GM12878 (cell line): Measurements from ENCODE around the gene CHDH. TPM values are rescaled to one million over a fixed set of nuclear protein-coding genes. Genes with fewer than 3 reads are reported as not detected.

ENCODE experiments used
- ATAC-seq: fragments of 200-7000 bp; cut with Tn5 transposase; 3 replicates; pipeline ENCODE4 v1.9.1; 2020; ENCODE audit warnings: mild to moderate bottlenecking, moderate library complexity
- BruUV-seq: library from RNA; stranded (reverse); fragments of 400-500 nt; replicated peaks from 2 replicates; lab custom pipeline; 2021; lab: Mats Ljungman, UMichigan
- CTCF ChIA-PET: fragments of 300-600 bp; sonication (Branson Sonifier 250); formaldehyde crosslinking; extraction: SDS; loops from one replicate; lab custom pipeline; 2021; ENCODE audit warnings: inconsistent platforms; lab: Yijun Ruan, JAX
- POLR2A ChIA-PET: fragments of 350-600 bp; formaldehyde crosslinking; extraction: SDS; loops from one replicate; lab custom pipeline; 2021; ENCODE audit warnings: inconsistent platforms; lab: Charles Lee
- RAD21 ChIA-PET: fragments of 300-600 bp; sonication (Branson Sonifier 250); formaldehyde crosslinking; loops from one replicate; lab custom pipeline; 2023; ENCODE audit warnings: antibody characterized with exemption; ENCODE audit not compliant: unreplicated experiment; lab: Charles Lee
- SMC1A ChIA-PET: fragments of 300-600 bp; sonication (Branson Sonifier 250); formaldehyde crosslinking; loops from one replicate; lab custom pipeline; 2023; ENCODE audit not compliant: unreplicated experiment, uncharacterized antibody; lab: Charles Lee
- DNase-seq: peaks from one replicate; pipeline ENCODE4 v3.0.0-alpha.2; 2011; ENCODE audit warnings: low read depth, low spot score
- FAIRE-seq: peaks from 3 replicates; lab custom pipeline; 2011; peaks lifted over from hg19 to GRCh38; lab: Jason Lieb, UNC
- H2AFZ ChIP-seq: 2 replicates; pipeline ENCODE4 v1.6.0; 2011; ENCODE audit warnings: low read depth, low read length, control low read depth; ENCODE audit not compliant: control insufficient read depth
- H3K27ac ChIP-seq: 2 replicates; pipeline ENCODE4 v1.5.1; 2011; ENCODE audit warnings: control low read depth; ENCODE audit not compliant: control insufficient read depth, insufficient read depth
- H3K27me3 ChIP-seq, 2 experiments: replicated peaks in 1 of 2; 2 replicates each; pipeline versions ENCODE4 v1.6.0 to v1.6.1; 2011; ENCODE audit warnings: low read length in 1 of 2; ENCODE audit not compliant: control insufficient read depth in 2 of 2, insufficient read depth in 2 of 2
- H3K36me3 ChIP-seq, 2 experiments: 2 replicates each; pipeline ENCODE4 v1.5.1; 2011; ENCODE audit warnings: low read length in 1 of 2; ENCODE audit not compliant: control insufficient read depth in 2 of 2, insufficient read depth in 2 of 2
- H3K4me1 ChIP-seq: 2 replicates; pipeline ENCODE4 v1.6.1; 2011; ENCODE audit warnings: mild to moderate bottlenecking, low read length, moderate library complexity, mixed read lengths; ENCODE audit not compliant: control insufficient read depth, insufficient read depth
- H3K4me2 ChIP-seq: 2 replicates; pipeline ENCODE4 v1.6.0; 2011; ENCODE audit warnings: control low read depth; ENCODE audit not compliant: control insufficient read depth, insufficient read depth
- H3K4me3 ChIP-seq: fragments of 200-600 bp; sonication (generic); 2 replicates; pipeline ENCODE4 v1.5.1; 2016
- H3K79me2 ChIP-seq: 2 replicates; pipeline ENCODE4 v1.6.0; 2011; ENCODE audit warnings: low read length; ENCODE audit not compliant: control insufficient read depth, insufficient read depth
- H3K9ac ChIP-seq: 2 replicates; pipeline ENCODE4 v1.8.0; 2011; ENCODE audit warnings: low read length, control low read depth, mixed read lengths; ENCODE audit not compliant: control insufficient read depth, insufficient read depth
- H3K9me3 ChIP-seq: replicated peaks from 3 replicates; pipeline ENCODE4 v1.5.1; 2011; ENCODE audit warnings: mild to moderate bottlenecking, low read length; ENCODE audit not compliant: control insufficient read depth, insufficient read depth
- H4K20me1 ChIP-seq: 2 replicates; pipeline ENCODE4 v1.6.0; 2011; ENCODE audit not compliant: control insufficient read depth, insufficient read depth
- CBX5 ChIP-seq: sonication (generic); IDR thresholded peaks from 2 replicates; pipeline ENCODE4 v1.6.1; 2016; ENCODE audit warnings: low read depth, moderate library complexity, mild to moderate bottlenecking, inconsistent platforms
- DPF2 ChIP-seq: fragments of 450-650 bp; IDR thresholded peaks from 2 replicates; pipeline ENCODE4 v1.6.1; 2017; ENCODE audit warnings: mild to moderate bottlenecking
- EP300 ChIP-seq, 2 experiments: fragments of 150-350 bp in 1 of 2; IDR thresholded peaks; 2 replicates each; pipeline ENCODE4 v1.6.1; 2011 to 2012; ENCODE audit warnings: low read depth in 2 of 2, low read length in 2 of 2, borderline replicate concordance in 1 of 2, improper control_type of control experiment in 1 of 2, inconsistent platforms in 1 of 2; ENCODE audit not compliant: control insufficient read depth in 1 of 2
- ESRRA ChIP-seq: IDR thresholded peaks from 2 replicates; pipeline ENCODE4 v1.6.1; 2012; ENCODE audit warnings: mild to moderate bottlenecking, low read length, improper control_type of control experiment
- EZH2 ChIP-seq: IDR thresholded peaks from 2 replicates; pipeline ENCODE4 v1.6.1; 2012; ENCODE audit warnings: low read depth, mild to moderate bottlenecking, control low read depth, inconsistent platforms, low read length, borderline replicate concordance; ENCODE audit not compliant: control insufficient read depth
- LARP7 ChIP-seq: fragments of 450-650 bp; IDR thresholded peaks from 2 replicates; pipeline ENCODE4 v1.6.1; 2017; ENCODE audit warnings: mild to moderate bottlenecking
- MEF2B ChIP-seq: fragments of 450-650 bp; IDR thresholded peaks from 2 replicates; pipeline ENCODE4 v1.6.1; 2018; ENCODE audit warnings: mild to moderate bottlenecking, moderate library complexity; ENCODE audit not compliant: partially characterized antibody, poor library complexity, severe bottlenecking
- MXI1 ChIP-seq: fragments of 150-350 bp; IDR thresholded peaks from 2 replicates; pipeline ENCODE4 v1.6.1; 2011; ENCODE audit warnings: low read depth, mild to moderate bottlenecking, inconsistent platforms, low read length, improper control_type of control experiment
- POU2F2 ChIP-seq: IDR thresholded peaks from 3 replicates; pipeline ENCODE4 v1.6.1; 2011; ENCODE audit warnings: low read depth, mild to moderate bottlenecking, low read length, borderline replicate concordance
- SMAD5 ChIP-seq: IDR thresholded peaks from 2 replicates; pipeline ENCODE4 v1.6.1; 2016; ENCODE audit warnings: antibody characterized with exemption, low read depth
- STAT3 ChIP-seq: IDR thresholded peaks from 2 replicates; pipeline ENCODE4 v1.6.1; 2011; ENCODE audit warnings: low read depth, low read length, improper control_type of control experiment
- SUPT20H ChIP-seq: IDR thresholded peaks from 2 replicates; pipeline ENCODE4 v1.6.1; 2011; ENCODE audit warnings: low read depth, mild to moderate bottlenecking, low read length, moderate library complexity, borderline replicate concordance; ENCODE audit not compliant: control insufficient read depth
- TCF7 ChIP-seq: IDR thresholded peaks from 2 replicates; pipeline ENCODE4 v1.6.1; 2014; ENCODE audit warnings: antibody characterized with exemption, borderline replicate concordance
- YY1 ChIP-seq: IDR thresholded peaks from 2 replicates; pipeline ENCODE4 v1.6.1; 2011; ENCODE audit warnings: low read depth, mild to moderate bottlenecking, low read length
- ZNF384 ChIP-seq: IDR thresholded peaks from 2 replicates; pipeline ENCODE4 v1.6.1; 2012; ENCODE audit warnings: low read depth, mild to moderate bottlenecking, low read length, improper control_type of control experiment, borderline replicate concordance
- WGBS: methylation state at CpG from one replicate; pipeline ENCODE4 v1.1.6; 2016; ENCODE audit warnings: low lambda C conversion rate; ENCODE audit not compliant: insufficient replicate concordance, insufficient coverage; ENCODE audit errors: missing lambda C conversion rate; 5-methylcytosine and 5-hydroxymethylcytosine counted together
- in situ Hi-C: fragments of 300-500 bp; cut with MboI; formaldehyde crosslinking; loops from 9 replicates; pipeline ENCODE4 v1.14.3; 2018; ENCODE audit warnings: mixed read lengths
- intact Hi-C: fragments of 100-400 bp; cut with micrococcal nuclease; formaldehyde crosslinking; loops from one replicate; pipeline ENCODE4 v1.14.2; 2022; ENCODE audit not compliant: unreplicated experiment
- polyA plus RNA-seq, 11 experiments: library from polyadenylated mRNA; depleted of rRNA in 4 of 11; unstranded in 6 of 11; stranded (reverse) in 5 of 11; fragments of >200 nt; fragmentation: Nextera tagmentation in 4 of 11; fragmentation: Illumina TruSeq in 1 of 11; extraction: Ambion mirVana in 4 of 11; extraction: Trizol in 1 of 11; gene quantifications; 1 replicate in 1 of 11; 2 replicates in 10 of 11; pipeline versions ENCODE4 v1.2.1 to v1.2.3, GENCODE V29; 2011 to 2016; ENCODE audit warnings: inconsistent platforms in 2 of 11, missing spikeins in 2 of 11, low read depth in 1 of 11
- total RNA-seq, 4 experiments: library from RNA; depleted of rRNA in 3 of 4; stranded (reverse); fragments of >200 nt in 3 of 4; fragmentation: Illumina TruSeq in 1 of 4; extraction: Trizol in 1 of 4; gene quantifications; 2 replicates each; pipeline versions ENCODE4 v1.2.1 to v1.2.3, GENCODE V29; 2013 to 2021
- TF ChIP-seq, protein P1 (sequence below): fragments of 450-650 bp; IDR thresholded peaks from 2 replicates; pipeline ENCODE4 v1.6.1; 2017; ENCODE audit warnings: antibody characterized with exemption, mild to moderate bottlenecking, moderate library complexity

Gene CHDH
- total and polyA plus RNA-seq, 10 of the 15 experiments (the other 5 are each of a cell fraction or from before 2014, with no cell fraction given): 0.95 to 8.3 (median 2.9) TPM

DNA sequence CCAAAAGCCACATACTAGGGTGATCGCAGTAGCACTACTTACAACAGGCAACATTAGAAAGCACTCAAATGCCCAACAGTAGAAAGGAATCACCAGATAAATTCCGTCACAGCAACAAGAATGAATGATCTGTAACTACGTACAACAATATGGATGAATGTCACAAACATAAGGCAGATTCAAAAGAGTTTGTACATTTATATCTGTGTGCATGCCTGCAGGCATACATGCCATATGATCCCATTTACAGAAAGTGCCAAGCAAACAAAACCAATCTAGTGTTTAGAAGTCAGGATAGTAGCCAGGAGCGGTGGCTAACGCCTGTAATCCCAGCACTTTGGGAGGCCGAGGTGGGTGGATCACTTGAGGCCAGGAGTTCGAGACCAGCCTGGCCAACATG, 3.7 kb upstream of the CHDH start:
- Histone ChIP-seq H3K4me1 (peaks cover 11% of the 10 kb centered on the region), H4K20me1 (no peaks in the 10 kb centered on the region), H3K36me3 (no peaks in the 10 kb centered on the region), H3K9ac (no peak overlapping the region), H2AFZ (no peak overlapping the region), H3K4me3 (no peak overlapping the region), H3K27me3 (no peaks in the 10 kb centered on the region), H3K27ac (no peak overlapping the region), H3K9me3 (no peaks in the 10 kb centered on the region), H3K4me2 (no peak overlapping the region), H3K79me2 (peaks cover 6% of the 10 kb centered on the region)
- no peak for ATAC-seq
- ChIA-PET SMC1A (interaction anchor here (1.7 kb wide), 1 partner anchor 31 kb away, joined by 5 read pairs; no protein-coding TSS in a partner anchor), CTCF (no interaction called here), RAD21 (no interaction called here), POLR2A (interaction anchor here (0.7 kb wide), 1 partner anchor 55 kb away, joined by 6 read pairs; no protein-coding TSS in a partner anchor)
- intact Hi-C loops (loop anchor here (10.0 kb wide), 1 partner anchor 105 kb away; no protein-coding TSS in a partner anchor), in situ Hi-C loops (no loop called here)
- no peak for TF ChIP-seq STAT3
- TF ChIP-seq LARP7: no peak
- TF ChIP-seq, protein P1, sequence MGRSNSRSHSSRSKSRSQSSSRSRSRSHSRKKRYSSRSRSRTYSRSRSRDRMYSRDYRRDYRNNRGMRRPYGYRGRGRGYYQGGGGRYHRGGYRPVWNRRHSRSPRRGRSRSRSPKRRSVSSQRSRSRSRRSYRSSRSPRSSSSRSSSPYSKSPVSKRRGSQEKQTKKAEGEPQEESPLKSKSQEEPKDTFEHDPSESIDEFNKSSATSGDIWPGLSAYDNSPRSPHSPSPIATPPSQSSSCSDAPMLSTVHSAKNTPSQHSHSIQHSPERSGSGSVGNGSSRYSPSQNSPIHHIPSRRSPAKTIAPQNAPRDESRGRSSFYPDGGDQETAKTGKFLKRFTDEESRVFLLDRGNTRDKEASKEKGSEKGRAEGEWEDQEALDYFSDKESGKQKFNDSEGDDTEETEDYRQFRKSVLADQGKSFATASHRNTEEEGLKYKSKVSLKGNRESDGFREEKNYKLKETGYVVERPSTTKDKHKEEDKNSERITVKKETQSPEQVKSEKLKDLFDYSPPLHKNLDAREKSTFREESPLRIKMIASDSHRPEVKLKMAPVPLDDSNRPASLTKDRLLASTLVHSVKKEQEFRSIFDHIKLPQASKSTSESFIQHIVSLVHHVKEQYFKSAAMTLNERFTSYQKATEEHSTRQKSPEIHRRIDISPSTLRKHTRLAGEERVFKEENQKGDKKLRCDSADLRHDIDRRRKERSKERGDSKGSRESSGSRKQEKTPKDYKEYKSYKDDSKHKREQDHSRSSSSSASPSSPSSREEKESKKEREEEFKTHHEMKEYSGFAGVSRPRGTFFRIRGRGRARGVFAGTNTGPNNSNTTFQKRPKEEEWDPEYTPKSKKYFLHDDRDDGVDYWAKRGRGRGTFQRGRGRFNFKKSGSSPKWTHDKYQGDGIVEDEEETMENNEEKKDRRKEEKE: no peak
- no peak for TF ChIP-seq YY1
- TF ChIP-seq CBX5: no peak
- no peak for TF ChIP-seq SMAD5
- TF ChIP-seq EZH2: no peak
- no peak for TF ChIP-seq ESRRA
- TF ChIP-seq DPF2: no peak
- no peak for TF ChIP-seq MXI1
- TF ChIP-seq SUPT20H: no peak
- TF ChIP-seq TCF7: no peak
- no peak for TF ChIP-seq MEF2B
- TF ChIP-seq ZNF384: no peak
- TF ChIP-seq POU2F2: no peak
- no peak for TF ChIP-seq EP300 (IDR thresholded peaks at IDR 0.05; ENCODE audit: borderline replicate concordance in 1 of 2, control insufficient read depth in 1 of 2, low read depth in 2 of 2, low read length in 2 of 2)
- DNase-seq: no peak
- no peak for FAIRE-seq
- WGBS: 80% methylated on average over 7 of the region's 7 CpGs
- no TSS peak for BruUV-seq
